ENCODE data around the gene RHOF. TPM values are rescaled to one million over a fixed set of nuclear protein-coding genes. Genes with fewer than 3 reads are reported as not detected.

The RHOF gene
- total RNA-seq, 4 donors from 2014 or later: 4.8 to 11.4 (median 9.5) TPM

DNA sequence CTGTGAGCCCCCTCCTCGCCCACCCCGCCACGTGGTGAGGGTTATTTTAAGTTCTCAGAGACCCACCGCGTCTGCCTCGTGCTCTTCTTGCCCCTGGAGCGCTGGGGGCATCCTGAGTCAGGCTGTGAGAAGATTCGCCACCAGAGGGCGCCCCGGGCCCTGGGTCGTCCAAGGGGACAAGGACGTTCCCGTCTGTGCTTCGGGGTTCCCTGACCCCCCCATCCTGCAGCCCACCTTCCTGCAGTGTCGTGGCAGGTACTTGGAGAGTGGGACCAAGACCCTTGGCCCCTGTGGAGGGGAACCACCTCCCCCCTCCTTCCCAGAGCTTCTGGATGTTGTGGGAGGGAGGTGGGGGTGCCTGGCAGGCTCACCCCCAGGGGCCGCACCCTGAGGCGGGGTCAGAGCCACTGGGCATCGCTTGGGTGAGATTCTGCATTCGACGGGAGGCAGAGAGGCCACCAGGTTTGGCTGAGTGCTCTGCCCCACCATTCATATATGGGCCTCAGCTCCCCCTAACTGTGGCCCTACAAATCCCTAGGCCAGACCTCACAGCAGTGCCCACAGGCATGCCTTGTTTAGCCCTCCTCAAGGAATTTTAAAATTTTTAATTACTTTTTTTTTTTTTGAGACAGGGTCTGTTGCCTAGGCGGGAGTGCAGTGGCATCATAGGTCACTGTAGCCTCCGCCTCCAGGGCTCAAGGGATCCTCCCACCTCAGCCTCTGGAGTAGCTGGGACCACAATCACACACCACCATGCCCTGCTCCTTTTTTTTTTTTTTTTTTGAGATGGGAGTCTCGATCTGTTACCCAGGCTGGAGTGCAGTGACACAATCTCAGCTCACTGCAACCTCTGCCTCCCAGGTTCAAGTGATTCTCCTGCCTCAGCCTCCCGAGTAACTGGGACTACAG is 17.0 kb downstream of the RHOF start:
- ATAC-seq (ENCODE audit: low FRiP score) (no peak), DNase-seq (ENCODE audit: low spot score) (peak; percentile 96)
- TF ChIP-seq, protein P1, sequence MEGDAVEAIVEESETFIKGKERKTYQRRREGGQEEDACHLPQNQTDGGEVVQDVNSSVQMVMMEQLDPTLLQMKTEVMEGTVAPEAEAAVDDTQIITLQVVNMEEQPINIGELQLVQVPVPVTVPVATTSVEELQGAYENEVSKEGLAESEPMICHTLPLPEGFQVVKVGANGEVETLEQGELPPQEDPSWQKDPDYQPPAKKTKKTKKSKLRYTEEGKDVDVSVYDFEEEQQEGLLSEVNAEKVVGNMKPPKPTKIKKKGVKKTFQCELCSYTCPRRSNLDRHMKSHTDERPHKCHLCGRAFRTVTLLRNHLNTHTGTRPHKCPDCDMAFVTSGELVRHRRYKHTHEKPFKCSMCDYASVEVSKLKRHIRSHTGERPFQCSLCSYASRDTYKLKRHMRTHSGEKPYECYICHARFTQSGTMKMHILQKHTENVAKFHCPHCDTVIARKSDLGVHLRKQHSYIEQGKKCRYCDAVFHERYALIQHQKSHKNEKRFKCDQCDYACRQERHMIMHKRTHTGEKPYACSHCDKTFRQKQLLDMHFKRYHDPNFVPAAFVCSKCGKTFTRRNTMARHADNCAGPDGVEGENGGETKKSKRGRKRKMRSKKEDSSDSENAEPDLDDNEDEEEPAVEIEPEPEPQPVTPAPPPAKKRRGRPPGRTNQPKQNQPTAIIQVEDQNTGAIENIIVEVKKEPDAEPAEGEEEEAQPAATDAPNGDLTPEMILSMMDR (IDR thresholded peaks at IDR 0.05): peak in 1 of 3 donors; percentile 8

DNA sequence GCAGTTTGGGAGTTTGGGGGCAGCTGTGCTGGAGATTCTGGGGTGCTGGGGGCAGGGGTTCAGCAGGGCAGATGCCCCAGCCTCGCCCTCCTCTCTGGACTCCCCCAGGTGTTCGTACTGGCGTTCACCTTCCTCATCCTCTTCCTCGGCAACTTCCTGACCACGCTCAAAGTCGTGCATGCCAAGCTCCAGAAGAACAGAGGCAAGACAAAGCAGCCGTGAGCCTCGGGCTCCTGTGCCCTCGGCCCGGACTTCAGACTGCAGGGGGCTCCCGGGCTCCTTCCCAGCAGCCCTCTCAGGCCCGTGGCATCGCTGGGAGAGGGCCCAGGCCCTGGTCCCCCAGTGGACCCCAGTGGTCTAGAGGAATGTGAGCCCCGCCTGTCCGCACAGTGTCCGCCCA is 18.0 kb downstream of the RHOF start:
- DNase-seq (ENCODE audit: low spot score) (no peak), ATAC-seq (ENCODE audit: low FRiP score) (no peak)
- TF ChIP-seq, protein P1 (IDR thresholded peaks at IDR 0.05): no peak

DNA sequence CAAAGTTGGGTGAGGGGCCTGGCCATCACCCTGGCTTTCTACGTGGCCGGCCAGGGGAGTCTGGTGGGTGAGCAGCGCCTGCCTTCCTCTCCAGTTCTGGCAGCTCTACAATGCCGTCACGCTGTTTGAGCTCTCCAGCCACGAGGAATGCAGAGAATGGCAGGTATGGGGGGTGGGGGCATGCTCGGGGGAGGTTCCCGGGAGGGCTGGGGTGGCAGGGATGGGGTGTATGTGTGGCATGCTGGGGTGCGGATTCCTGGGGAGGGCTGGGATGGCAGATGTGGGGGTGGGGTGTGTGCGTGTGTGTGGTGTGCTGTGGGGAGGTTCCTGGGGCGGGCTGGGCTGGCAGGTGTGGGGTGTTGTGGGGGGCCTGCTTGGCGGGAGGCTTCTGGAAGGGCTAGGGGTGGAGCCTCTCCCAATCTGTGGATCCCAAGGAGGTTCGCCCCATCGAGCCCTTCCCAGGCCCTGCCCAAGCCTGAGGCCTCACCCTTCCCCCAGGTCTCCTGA is 18.5 kb downstream of the RHOF start:
- no peak for ATAC-seq (ENCODE audit: low FRiP score)
- TF ChIP-seq, protein P1 (IDR thresholded peaks at IDR 0.05): no peak
- no peak for DNase-seq (ENCODE audit: low spot score)

DNA sequence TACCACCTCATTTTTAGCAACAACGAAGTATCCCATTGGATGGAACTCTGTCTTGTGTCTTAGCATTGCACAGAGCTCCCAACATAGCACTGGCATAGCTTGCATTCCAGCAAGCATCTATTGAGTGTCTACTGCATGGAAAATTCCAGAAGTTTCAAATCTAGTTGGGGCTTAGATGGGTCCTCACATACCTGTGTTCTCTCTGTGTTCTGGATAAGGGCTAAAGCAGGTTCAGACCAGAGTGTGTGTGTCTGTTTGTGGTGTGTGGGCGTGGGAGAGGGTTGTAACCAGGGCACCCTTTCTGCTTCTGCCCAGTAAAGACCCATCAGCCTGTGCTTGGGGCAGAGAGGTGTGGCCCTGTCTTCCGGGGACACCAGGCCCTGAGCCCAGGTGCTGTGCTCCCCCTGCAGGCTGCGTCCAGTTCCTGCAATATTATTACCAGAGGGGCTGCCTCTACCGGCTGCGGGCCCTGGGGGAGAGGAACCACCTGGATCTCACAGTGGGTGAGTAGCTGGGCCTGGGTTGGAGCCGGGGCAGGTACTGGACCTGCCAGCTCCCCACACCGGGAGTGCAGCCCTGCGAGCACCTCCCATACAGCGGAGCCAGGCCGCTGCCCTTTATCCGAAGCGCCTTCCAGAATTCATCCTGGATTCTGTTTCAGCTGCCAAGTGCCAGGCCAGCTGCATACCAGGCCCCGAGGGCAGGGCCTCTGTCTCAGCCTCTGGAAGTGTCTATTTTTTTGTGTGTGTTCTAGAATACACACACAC is 20.3 kb downstream of the RHOF start:
- ATAC-seq (ENCODE audit: low FRiP score) (peak; percentile 65), DNase-seq (ENCODE audit: low spot score) (no peak)
- TF ChIP-seq, protein P1 (IDR thresholded peaks at IDR 0.05): peak in 1 of 3 donors; percentile 18

DNA sequence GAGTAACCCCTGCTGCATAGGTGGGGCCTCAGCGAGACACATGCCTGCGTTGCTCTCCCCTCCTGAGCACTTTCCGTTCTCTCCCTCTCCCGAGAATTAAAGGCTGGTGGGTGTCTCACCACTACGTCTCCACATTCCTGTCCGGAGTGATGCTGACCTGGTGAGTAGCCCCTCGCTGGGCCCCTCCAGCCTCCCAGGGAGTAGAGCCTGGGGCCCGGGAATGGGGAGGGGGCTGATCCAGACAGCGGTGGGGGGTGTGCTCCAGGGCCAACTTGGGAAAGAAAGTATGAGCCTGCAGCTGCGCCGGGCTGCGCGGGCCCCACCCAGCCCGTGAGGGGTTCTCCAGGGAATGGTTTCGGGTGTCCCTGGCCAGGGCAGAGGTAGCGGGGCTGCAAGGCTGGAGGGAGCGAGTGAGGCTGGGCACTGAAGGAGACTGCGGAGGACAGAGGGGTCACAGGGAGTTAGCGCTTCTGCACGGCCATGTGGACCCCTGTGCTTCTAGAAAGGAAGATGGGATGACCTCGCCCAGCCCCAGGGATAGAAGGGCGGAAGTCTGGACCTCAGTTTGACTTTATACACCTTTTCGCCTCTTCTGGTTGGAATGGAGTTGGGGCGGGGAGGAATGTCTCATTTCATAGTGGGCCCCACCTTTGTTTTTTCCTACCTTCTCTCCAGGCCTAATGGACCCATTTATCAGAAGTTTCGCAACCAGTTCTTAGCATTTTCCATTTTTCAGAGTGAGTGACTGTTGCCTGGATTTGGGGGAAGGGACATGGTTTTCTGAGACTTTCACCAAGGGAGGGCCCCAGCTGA is 22.5 kb downstream of the RHOF start:
- no peak for DNase-seq (ENCODE audit: low spot score)
- ATAC-seq (ENCODE audit: low FRiP score): no peak
- TF ChIP-seq, protein P1 (IDR thresholded peaks at IDR 0.05): no peak

DNA sequence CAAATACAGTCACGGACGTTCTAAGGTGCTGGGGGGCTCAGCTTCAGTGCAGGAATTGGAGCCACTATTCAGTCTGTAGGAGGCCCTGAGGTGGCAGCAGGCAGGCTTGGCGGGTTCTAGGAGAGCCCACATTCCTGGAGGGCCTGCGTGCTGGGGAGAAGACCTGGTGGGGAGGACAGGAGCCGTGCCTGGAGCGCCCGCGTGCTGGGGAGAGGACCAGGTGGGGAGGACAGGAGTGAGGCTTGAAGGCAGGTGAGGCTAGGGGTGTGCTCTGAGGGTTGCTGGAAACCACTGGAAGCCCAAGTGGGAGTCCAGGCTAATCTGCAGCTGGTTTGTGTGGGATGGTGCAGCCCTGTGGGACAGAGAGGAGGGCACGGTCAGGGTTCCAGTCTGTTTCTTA is 23.1 kb downstream of the RHOF start:
- TF ChIP-seq, protein P1 (IDR thresholded peaks at IDR 0.05): no peak
- DNase-seq (ENCODE audit: low spot score) (no peak), ATAC-seq (ENCODE audit: low FRiP score) (no peak)
